Measurements from ENCODE around the gene DCLK3. TPM values are rescaled to one million over a fixed set of nuclear protein-coding genes. Genes with fewer than 3 reads are reported as not detected.

DCLK3 gene
- polyA plus RNA-seq (2013, experiment 1 of 2; ENCODE audit: insufficient read length) = not detected
- polyA plus RNA-seq (2013, experiment 2 of 2; ENCODE audit: insufficient read length) = not detected

- no peak for DNase-seq
Observed at GRCh38 chr3:36763850-36764703, at the start of gene DCLK3. Gene DCLK3, minus strand, starts transcription at chr3:36764553. Its CDS starts 290 bp downstream, at chr3:36764263.

GRCh38 chr3:36813305-36813704, 49.0 kb upstream of the DCLK3 start:
- DNase-seq = no peak

- no peak for DNase-seq
Observed at GRCh38 chr3:36812240-36812639, 47.9 kb upstream of the DCLK3 start.

- no peak for DNase-seq
Observed at GRCh38 chr3:36811768-36812167, 47.4 kb upstream of the DCLK3 start.

- no peak for DNase-seq
Observed at GRCh38 chr3:36804295-36805055, 40.1 kb upstream of the DCLK3 start.

GRCh38 chr3:36803091-36803791, 38.9 kb upstream of the DCLK3 start:
- DNase-seq = no peak

GRCh38 chr3:36800533-36801116, 36.3 kb upstream of the DCLK3 start:
- DNase-seq = no peak

GRCh38 chr3:36796881-36797280, 32.5 kb upstream of the DCLK3 start:
- DNase-seq = peak; percentile 61

- DNase-seq = no peak
Observed at GRCh38 chr3:36796161-36796560, 31.8 kb upstream of the DCLK3 start.

GRCh38 chr3:36795622-36796021, 31.3 kb upstream of the DCLK3 start:
- DNase-seq = no peak

- peak; percentile 7 for DNase-seq
Observed at GRCh38 chr3:36792342-36792741, 28.0 kb upstream of the DCLK3 start.

- no peak for DNase-seq
Observed at GRCh38 chr3:36790765-36791164, 26.4 kb upstream of the DCLK3 start.

- DNase-seq = no peak
Observed at GRCh38 chr3:36786921-36787890, 22.9 kb upstream of the DCLK3 start.

GRCh38 chr3:36784138-36784635, 19.8 kb upstream of the DCLK3 start:
- DNase-seq = peak; percentile 41

GRCh38 chr3:36777424-36778218, 13.3 kb upstream of the DCLK3 start:
- DNase-seq = no peak

- no peak for DNase-seq
Observed at GRCh38 chr3:36776436-36776835, 12.1 kb upstream of the DCLK3 start.

- peak; percentile 65 for DNase-seq
Observed at GRCh38 chr3:36774052-36774451, 9.7 kb upstream of the DCLK3 start.

GRCh38 chr3:36771931-36772330, 7.6 kb upstream of the DCLK3 start:
- no peak for DNase-seq

GRCh38 chr3:36769926-36770325, 5.6 kb upstream of the DCLK3 start:
- DNase-seq = no peak

- DNase-seq = no peak
Observed at GRCh38 chr3:36765104-36765503, 751 bp upstream of the DCLK3 start.
